Measurements from ENCODE around the gene ID2. TPM values are rescaled to one million over a fixed set of nuclear protein-coding genes. Genes with fewer than 3 reads are reported as not detected.

The ID2 gene
- total and polyA plus RNA-seq, 2 of the 13 experiments (the other 11 are each of a cell fraction or from before 2014, with no cell fraction given) = 214 to 719 TPM

DNA sequence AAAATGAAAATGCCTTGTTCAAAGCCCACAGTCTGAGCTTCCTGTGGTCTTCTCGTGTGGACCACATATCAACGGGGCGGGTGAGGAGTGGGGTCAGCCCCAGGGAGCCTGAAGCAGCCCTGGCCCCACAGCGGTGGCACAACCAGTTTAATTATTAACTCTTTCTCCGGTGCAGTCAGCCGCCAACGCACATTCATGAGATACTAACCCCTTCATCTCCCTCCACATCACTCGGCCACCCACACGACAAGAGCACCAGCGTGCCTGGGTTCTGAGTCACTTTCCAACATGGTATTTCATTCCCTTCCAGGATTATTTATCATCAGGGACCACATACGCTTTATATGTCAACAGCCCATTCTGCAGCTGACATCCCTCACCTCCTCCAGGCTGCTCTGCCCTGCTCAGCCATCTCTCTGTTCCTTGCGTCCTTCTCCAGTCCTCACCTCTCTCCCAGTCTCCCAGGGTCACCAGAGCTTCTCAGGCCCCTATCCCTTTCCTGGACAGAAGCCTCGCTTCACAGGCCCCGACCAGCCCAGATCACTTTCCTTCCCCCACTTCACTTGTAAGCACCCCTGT lies 48.0 kb upstream of the ID2 start (continued):
- TF ChIP-seq, protein P1, sequence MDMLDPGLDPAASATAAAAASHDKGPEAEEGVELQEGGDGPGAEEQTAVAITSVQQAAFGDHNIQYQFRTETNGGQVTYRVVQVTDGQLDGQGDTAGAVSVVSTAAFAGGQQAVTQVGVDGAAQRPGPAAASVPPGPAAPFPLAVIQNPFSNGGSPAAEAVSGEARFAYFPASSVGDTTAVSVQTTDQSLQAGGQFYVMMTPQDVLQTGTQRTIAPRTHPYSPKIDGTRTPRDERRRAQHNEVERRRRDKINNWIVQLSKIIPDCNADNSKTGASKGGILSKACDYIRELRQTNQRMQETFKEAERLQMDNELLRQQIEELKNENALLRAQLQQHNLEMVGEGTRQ (IDR thresholded peaks at IDR 0.05; ENCODE audit: low read depth, low read length) = peak; percentile 36; the same call in 1 of the 2 replicates
- TF ChIP-seq, protein P1 (CRISPR knock-in tag; IDR thresholded peaks at IDR 0.05; ENCODE audit: borderline replicate concordance) = no peak
- TF ChIP-seq THYN1 (CRISPR knock-in tag; IDR thresholded peaks at IDR 0.05; ENCODE audit: borderline replicate concordance, low read depth) (0 out of 2 replicates have a peak, but pooled peaks have one; percentile 11), SIN3A (IDR thresholded peaks at IDR 0.05; ENCODE audit: borderline replicate concordance, low read depth, low read length) (0 out of 2 replicates have a peak, but pooled peaks have one; percentile 61), HNRNPK (IDR thresholded peaks at IDR 0.05; ENCODE audit: low read depth, low read length, poor library complexity, severe bottlenecking) (no peak), ZNF234 (CRISPR knock-in tag; conservative IDR thresholded peaks at IDR 0.05) (no peak), ZFP90 (CRISPR knock-in tag; IDR thresholded peaks at IDR 0.05; ENCODE audit: borderline replicate concordance) (peak; percentile 72; the same call in 1 of the 2 replicates), NFATC3 (CRISPR knock-in tag; IDR thresholded peaks at IDR 0.05) (no peak), ZNF749 (CRISPR knock-in tag; IDR thresholded peaks at IDR 0.05; ENCODE audit: borderline replicate concordance) (no peak), ZNF20 (CRISPR knock-in tag; IDR thresholded peaks at IDR 0.05) (no peak), ZNF468 (CRISPR knock-in tag; IDR thresholded peaks at IDR 0.05) (no peak), ZFP41 (CRISPR knock-in tag; IDR thresholded peaks at IDR 0.05; ENCODE audit: borderline replicate concordance) (no peak), BRD4 (CRISPR knock-in tag; IDR thresholded peaks at IDR 0.05) (no peak), ZNF253 (CRISPR knock-in tag; IDR thresholded peaks at IDR 0.05; ENCODE audit: borderline replicate concordance) (no peak), NPAS2 (CRISPR knock-in tag; IDR thresholded peaks at IDR 0.05; ENCODE audit: borderline replicate concordance) (no peak), ZNF775 (CRISPR knock-in tag; IDR thresholded peaks at IDR 0.05; ENCODE audit: borderline replicate concordance) (no peak), HNRNPH1 (optimal IDR thresholded peaks at IDR 0.05; ENCODE audit: low read depth, low read length) (no peak), TBX3 (IDR thresholded peaks at IDR 0.05; ENCODE audit: borderline replicate concordance) (peak; percentile 24; the same call in 1 of the 2 replicates), NFIB (CRISPR knock-in tag; IDR thresholded peaks at IDR 0.05; ENCODE audit: borderline replicate concordance) (no peak), TEAD3 (CRISPR knock-in tag; optimal IDR thresholded peaks at IDR 0.05; ENCODE audit: borderline replicate concordance) (peak; percentile 97), ZNF451 (CRISPR knock-in tag; IDR thresholded peaks at IDR 0.05) (no peak)
- TF ChIP-seq, protein P2, sequence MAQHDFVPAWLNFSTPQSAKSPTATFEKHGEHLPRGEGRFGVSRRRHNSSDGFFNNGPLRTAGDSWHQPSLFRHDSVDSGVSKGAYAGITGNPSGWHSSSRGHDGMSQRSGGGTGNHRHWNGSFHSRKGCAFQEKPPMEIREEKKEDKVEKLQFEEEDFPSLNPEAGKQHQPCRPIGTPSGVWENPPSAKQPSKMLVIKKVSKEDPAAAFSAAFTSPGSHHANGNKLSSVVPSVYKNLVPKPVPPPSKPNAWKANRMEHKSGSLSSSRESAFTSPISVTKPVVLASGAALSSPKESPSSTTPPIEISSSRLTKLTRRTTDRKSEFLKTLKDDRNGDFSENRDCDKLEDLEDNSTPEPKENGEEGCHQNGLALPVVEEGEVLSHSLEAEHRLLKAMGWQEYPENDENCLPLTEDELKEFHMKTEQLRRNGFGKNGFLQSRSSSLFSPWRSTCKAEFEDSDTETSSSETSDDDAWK (CRISPR knock-in tag; IDR thresholded peaks at IDR 0.05) = no peak
- TF ChIP-seq, protein P3, sequence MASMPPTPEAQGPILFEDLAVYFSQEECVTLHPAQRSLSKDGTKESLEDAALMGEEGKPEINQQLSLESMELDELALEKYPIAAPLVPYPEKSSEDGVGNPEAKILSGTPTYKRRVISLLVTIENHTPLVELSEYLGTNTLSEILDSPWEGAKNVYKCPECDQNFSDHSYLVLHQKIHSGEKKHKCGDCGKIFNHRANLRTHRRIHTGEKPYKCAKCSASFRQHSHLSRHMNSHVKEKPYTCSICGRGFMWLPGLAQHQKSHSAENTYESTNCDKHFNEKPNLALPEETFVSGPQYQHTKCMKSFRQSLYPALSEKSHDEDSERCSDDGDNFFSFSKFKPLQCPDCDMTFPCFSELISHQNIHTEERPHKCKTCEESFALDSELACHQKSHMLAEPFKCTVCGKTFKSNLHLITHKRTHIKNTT (CRISPR knock-in tag; IDR thresholded peaks at IDR 0.05) = no peak
- TF ChIP-seq, protein P4, sequence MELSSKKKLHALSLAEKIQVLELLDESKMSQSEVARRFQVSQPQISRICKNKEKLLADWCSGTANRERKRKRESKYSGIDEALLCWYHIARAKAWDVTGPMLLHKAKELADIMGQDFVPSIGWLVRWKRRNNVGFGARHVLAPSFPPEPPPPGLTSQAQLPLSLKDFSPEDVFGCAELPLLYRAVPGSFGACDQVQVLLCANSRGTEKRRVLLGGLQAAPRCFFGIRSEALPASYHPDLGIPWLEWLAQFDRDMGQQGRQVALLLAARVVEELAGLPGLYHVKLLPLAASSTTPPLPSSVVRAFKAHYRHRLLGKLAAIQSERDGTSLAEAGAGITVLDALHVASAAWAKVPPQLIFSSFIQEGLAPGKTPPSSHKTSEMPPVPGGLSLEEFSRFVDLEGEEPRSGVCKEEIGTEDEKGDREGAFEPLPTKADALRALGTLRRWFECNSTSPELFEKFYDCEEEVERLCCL (CRISPR knock-in tag; IDR thresholded peaks at IDR 0.05; ENCODE audit: borderline replicate concordance) = no peak

Measured in HepG2 (cell line).